Measurements from ENCODE around the gene GAB2. TPM values are rescaled to one million over a fixed set of nuclear protein-coding genes. Genes with fewer than 3 reads are reported as not detected.

Gene GAB2
- total RNA-seq, 1 donor = 8.2 TPM

DNA sequence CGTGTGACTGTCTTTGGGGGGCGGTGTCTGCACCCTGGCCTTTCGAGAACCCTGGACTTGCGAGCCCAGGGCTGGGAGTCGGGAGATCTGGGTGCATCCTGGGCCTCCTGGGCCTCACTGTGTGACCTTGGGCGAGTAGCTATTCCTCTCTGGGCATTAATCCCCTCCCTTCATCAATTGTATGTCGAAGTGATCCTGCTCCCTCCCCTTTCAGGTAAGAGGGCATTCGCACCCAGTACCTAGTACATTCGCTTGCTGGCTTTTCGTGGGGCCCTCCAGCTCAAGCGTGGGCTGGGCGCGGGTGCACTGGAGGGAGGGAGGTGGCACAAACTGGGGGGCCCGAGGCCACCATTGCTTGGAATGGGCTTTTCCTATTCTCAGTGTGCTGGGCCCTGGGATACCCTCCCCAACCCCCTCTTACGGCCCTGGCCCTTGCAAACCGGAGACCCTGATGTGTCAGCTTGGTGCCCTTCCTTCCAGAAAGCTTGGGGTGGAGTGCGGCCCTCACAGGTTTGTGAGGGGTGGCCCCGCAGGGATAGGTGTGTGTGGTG lies 228.4 kb downstream of the GAB2 start:
- H3K4me3 ChIP-seq (ENCODE audit: low read depth, low read length) = peak overlapping the region; percentile 91
- no peak for DNase-seq (ENCODE audit: low read depth)
- TF ChIP-seq CTCF (IDR thresholded peaks at IDR 0.05; ENCODE audit: insufficient read depth, low read depth, low read length) = no peak

DNA sequence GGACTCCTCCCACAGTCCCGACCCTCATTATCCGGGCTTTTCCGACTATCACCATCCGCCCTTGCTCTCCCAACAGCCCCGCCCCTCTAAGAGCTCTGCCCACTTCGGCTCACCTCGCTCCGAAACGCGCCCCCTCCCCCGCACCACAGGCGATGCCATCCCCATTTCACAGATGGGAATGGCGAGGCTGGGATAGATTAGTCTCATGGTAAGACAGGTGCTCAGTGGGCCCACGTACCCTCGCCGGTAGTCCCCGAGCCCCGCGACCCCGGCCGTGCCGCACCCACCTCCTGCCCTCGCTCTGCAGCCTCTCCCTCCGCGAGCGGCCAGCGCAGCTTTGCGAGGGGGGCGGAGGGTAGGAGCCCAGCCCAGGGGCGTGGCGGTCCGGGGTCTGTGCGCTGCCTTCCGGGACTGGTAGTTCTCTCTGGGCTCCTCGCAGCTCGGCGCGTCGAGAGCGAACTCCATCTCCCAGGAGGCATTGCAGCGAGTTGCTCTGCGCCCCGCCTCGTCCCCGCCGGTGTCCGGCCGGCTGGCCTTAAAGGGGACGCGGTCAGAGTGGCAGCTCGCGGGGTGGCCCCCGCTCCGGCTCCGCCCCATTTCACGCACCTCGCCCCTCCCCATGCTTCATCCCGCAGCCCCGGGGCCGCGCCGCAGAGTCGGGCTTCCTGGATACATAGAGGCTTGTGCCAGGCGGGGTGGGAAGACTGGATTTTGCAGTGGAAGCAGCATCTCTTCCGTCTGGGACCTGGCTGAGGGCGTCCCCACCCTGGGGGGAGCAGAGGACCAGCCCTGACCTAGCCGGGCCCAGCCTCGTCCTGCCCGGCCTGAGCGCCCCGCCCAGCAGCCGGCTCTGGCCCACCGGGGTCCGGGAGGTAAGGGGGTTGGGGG lies 229.1 kb downstream of the GAB2 start, which contains the start of the genes KCTD21 and USP35:
KCTD21 (minus strand) TSS at position 341 of the 888 bp plus-strand sequence. CDS start 14,072 bp downstream, outside the sequence.
USP35 (plus strand) TSS at position 634 of the 888 bp plus-strand sequence. CDS start 7,327 bp downstream, outside the sequence.
- no peak for TF ChIP-seq CTCF (IDR thresholded peaks at IDR 0.05; ENCODE audit: insufficient read depth, low read depth, low read length)
- DNase-seq (ENCODE audit: low read depth) = peak; percentile 97
- peak within 1 kb of the TSS; percentile 91 for H3K4me3 ChIP-seq (ENCODE audit: low read depth, low read length)

DNA sequence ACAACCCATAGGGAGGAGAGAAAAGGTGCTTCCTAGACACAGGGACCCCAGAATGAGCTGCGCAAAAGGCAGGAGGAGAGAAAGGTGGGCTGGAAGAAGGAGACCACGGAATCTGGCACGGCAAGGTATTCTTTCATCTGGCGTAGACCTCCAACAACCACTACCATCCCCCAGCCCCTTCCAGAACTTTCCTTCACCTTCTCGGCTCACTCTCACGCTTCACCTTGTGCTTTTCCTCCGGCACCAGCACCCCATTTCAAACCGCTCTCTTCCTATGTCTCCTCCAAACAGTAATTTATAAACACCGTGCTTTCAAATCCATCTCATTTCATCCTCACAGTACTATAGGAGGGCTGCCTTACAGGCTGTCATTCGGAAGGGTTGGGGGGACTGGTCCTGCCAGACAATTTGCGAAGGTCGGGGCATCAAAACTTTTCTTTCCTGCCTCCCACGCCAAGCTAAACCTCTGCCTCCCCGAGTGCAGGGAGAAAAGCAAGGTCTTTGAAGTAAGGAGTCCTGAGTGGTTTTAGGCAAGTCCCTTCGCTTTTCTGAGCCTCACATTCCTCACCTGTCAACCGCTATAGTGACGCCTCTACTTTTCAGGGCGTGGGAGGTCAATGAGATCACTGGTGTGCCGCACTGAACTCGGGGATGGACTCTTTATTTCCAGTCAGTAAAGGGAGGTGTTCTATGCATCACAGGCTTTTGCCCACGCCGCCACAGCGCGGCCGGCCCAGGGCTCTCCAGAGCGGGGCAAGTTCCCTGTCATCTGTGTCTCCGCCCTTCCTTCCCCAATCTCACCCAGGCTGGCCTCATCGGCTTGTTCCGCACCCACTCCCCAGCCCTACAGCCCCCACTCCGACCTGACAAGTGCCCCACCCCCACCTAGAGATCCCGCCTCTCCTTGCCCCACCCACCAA lies 230.0 kb downstream of the GAB2 start:
- peak overlapping the region; percentile 91 for H3K4me3 ChIP-seq (ENCODE audit: low read depth, low read length)
- DNase-seq (ENCODE audit: low read depth) = no peak
- TF ChIP-seq CTCF (IDR thresholded peaks at IDR 0.05; ENCODE audit: insufficient read depth, low read depth, low read length) = no peak

DNA sequence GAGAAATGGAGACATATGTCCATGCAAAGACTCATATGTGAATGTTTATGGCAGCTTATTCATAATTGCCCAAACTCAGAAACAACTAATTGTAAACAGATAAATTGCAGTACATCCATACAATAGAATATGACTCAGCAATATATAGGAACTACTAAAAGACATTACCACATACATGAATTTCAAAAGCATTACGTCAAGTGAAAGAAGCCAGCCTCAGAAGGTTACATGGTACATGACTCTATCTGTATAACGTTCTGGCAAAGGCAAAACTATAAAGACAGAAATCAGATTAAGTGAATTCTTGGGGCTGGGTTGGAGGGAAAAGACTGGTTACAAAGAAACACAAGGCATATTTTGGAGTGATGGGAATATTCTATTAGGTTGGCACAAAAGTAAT lies 236.4 kb downstream of the GAB2 start:
- H3K4me3 ChIP-seq (ENCODE audit: low read depth, low read length) = no peak overlapping the region
- no peak for TF ChIP-seq CTCF (IDR thresholded peaks at IDR 0.05; ENCODE audit: insufficient read depth, low read depth, low read length)
- DNase-seq (ENCODE audit: low read depth) = peak; percentile 55

DNA sequence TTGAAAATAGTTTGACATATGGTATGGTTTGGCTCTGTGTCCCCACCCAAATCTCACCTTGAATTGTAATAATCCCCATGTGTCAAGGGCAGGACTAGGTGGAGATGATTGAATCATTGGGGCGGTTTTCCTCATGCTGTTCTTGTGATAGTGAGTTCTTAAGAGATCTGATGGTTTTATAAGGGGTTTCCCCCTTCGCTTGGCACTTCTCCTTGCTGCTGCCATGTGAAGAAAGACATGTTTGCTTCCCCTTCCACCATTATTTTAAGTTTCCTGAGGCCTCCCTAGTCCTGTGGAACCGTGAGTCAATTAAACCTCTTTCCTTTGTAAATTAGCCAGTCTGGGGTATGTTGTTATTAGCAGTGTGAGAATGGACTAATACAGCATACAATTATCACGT lies 236.9 kb downstream of the GAB2 start:
- DNase-seq (ENCODE audit: low read depth) = no peak
- H3K4me3 ChIP-seq (ENCODE audit: low read depth, low read length) = no peak overlapping the region
- TF ChIP-seq CTCF (IDR thresholded peaks at IDR 0.05; ENCODE audit: insufficient read depth, low read depth, low read length) = no peak

GRCh38 chr11:78179459-78180071 lies 238.1 kb downstream of the GAB2 start:
- no peak for TF ChIP-seq CTCF (IDR thresholded peaks at IDR 0.05; ENCODE audit: insufficient read depth, low read depth, low read length)
- no peak for DNase-seq (ENCODE audit: low read depth)
- no peak overlapping the region for H3K4me3 ChIP-seq (ENCODE audit: low read depth, low read length)

Data from fibroblast of villous mesenchyme (primary cell).